HepG2 (cell line): ENCODE data around the gene LOC128125822.

Source experiments
- ARHGAP35 ChIP-seq: sonication (generic); formaldehyde crosslinking; IDR thresholded peaks from 2 replicates; pipeline ENCODE4 v1.9.0; 2022; ENCODE audit warnings: mild to moderate bottlenecking, inconsistent platforms, moderate library complexity, missing genetic modification reagents, borderline replicate concordance
- CENPX ChIP-seq: sonication (generic); formaldehyde crosslinking; IDR thresholded peaks from 2 replicates; pipeline ENCODE4 v1.9.0; 2021; ENCODE audit warnings: mild to moderate bottlenecking, missing genetic modification reagents, moderate library complexity
- EP300 ChIP-seq, 3 experiments: sonication (generic) in 1 of 3; formaldehyde crosslinking in 1 of 3; IDR thresholded peaks; 2 replicates each; pipeline versions ENCODE4 v1.5.1 to v1.6.1; 2011 to 2020; ENCODE audit warnings: low read depth in 2 of 3, low read length in 2 of 3, borderline replicate concordance in 1 of 3, improper control_type of control experiment in 1 of 3, mild to moderate bottlenecking in 1 of 3, missing genetic modification reagents in 1 of 3, moderate library complexity in 1 of 3
- FOXO4 ChIP-seq: sonication (generic); formaldehyde crosslinking; conservative IDR thresholded peaks from 2 replicates; pipeline ENCODE4 v1.8.1; 2023; ENCODE audit warnings: missing genetic modification reagents
- HES4 ChIP-seq: sonication (generic); formaldehyde crosslinking; IDR thresholded peaks from 2 replicates; pipeline ENCODE4 v1.9.0; 2021; ENCODE audit warnings: mild to moderate bottlenecking, missing genetic modification reagents, borderline replicate concordance
- HMGA1 ChIP-seq: sonication (generic); formaldehyde crosslinking; conservative IDR thresholded peaks from 2 replicates; pipeline ENCODE4 v1.4.0; 2020; ENCODE audit warnings: missing genetic modification reagents
- JDP2 ChIP-seq: sonication (generic); formaldehyde crosslinking; IDR thresholded peaks from 2 replicates; pipeline ENCODE4 v1.8.1; 2022; ENCODE audit warnings: missing genetic modification reagents, borderline replicate concordance
- KDM4B ChIP-seq: sonication (generic); formaldehyde crosslinking; IDR thresholded peaks from 2 replicates; pipeline ENCODE4 v1.4.0; 2020; ENCODE audit warnings: missing genetic modification reagents
- MYC ChIP-seq: sonication (generic); formaldehyde crosslinking; IDR thresholded peaks from 2 replicates; pipeline ENCODE4 v1.9.0; 2021; ENCODE audit warnings: missing genetic modification reagents, borderline replicate concordance
- NFE2L2 ChIP-seq: fragments of 150-350 bp; IDR thresholded peaks from 2 replicates; pipeline ENCODE4 v1.6.1; 2014; ENCODE audit warnings: low read length
- PHF5A ChIP-seq: IDR thresholded peaks from one replicate; pipeline ENCODE4 v1.6.1; 2018; ENCODE audit warnings: low read depth, missing genetic modification reagents; ENCODE audit not compliant: unreplicated experiment
- PLRG1 ChIP-seq: fragments of 450-650 bp; conservative IDR thresholded peaks from 2 replicates; pipeline ENCODE4 v1.6.1; 2016
- PTBP1 ChIP-seq: fragments of 200-400 bp; formaldehyde crosslinking; IDR thresholded peaks from 2 replicates; pipeline ENCODE4 v1.6.1; 2018; ENCODE audit warnings: low read length, low read depth; ENCODE audit not compliant: poor library complexity, severe bottlenecking
- REST ChIP-seq, 2 experiments: IDR thresholded peaks; 2 replicates each; pipeline ENCODE4 v1.6.1; 2011 to 2012; ENCODE audit warnings: low read length in 2 of 2, borderline replicate concordance in 1 of 2, low read depth in 1 of 2, mild to moderate bottlenecking in 1 of 2, moderate library complexity in 1 of 2
- RFXANK ChIP-seq: IDR thresholded peaks from 2 replicates; pipeline ENCODE4 v1.6.1; 2016
- SCMH1 ChIP-seq: sonication (generic); formaldehyde crosslinking; IDR thresholded peaks from 2 replicates; pipeline ENCODE4 v1.9.0; 2021; ENCODE audit warnings: missing genetic modification reagents, mild to moderate bottlenecking, borderline replicate concordance
- ZFP91 ChIP-seq: sonication (generic); formaldehyde crosslinking; IDR thresholded peaks from 2 replicates; pipeline ENCODE4 v1.9.0; 2022; ENCODE audit warnings: missing genetic modification reagents, mild to moderate bottlenecking, borderline replicate concordance
- ZNF138 ChIP-seq: sonication (generic); formaldehyde crosslinking; IDR thresholded peaks from 2 replicates; pipeline ENCODE4 v1.5.0; 2020; ENCODE audit warnings: mild to moderate bottlenecking, low read depth, missing genetic modification reagents
- ZNF20 ChIP-seq: sonication (generic); formaldehyde crosslinking; IDR thresholded peaks from 2 replicates; pipeline ENCODE4 v1.4.0; 2020; ENCODE audit warnings: mild to moderate bottlenecking, moderate library complexity, missing genetic modification reagents
- ZNF207 ChIP-seq: fragments of 450-650 bp; IDR thresholded peaks from 2 replicates; pipeline ENCODE4 v1.6.1; 2016; ENCODE audit warnings: antibody characterized with exemption, borderline replicate concordance
- ZNF546 ChIP-seq: sonication (generic); formaldehyde crosslinking; conservative IDR thresholded peaks from 2 replicates; pipeline ENCODE4 v1.8.1; 2023; ENCODE audit warnings: mild to moderate bottlenecking, missing genetic modification reagents
- ZNF556 ChIP-seq: sonication (generic); formaldehyde crosslinking; IDR thresholded peaks from 2 replicates; pipeline ENCODE4 v1.4.0; 2020; ENCODE audit warnings: mild to moderate bottlenecking, missing genetic modification reagents, borderline replicate concordance
- ZNF724P ChIP-seq: sonication (generic); formaldehyde crosslinking; IDR thresholded peaks from 2 replicates; pipeline ENCODE4 v1.8.0; 2022; ENCODE audit warnings: missing genetic modification reagents, borderline replicate concordance
- ZNF737 ChIP-seq: sonication (generic); formaldehyde crosslinking; IDR thresholded peaks from 2 replicates; pipeline ENCODE4 v1.5.0; 2020; ENCODE audit warnings: missing genetic modification reagents, mild to moderate bottlenecking, borderline replicate concordance
- ZNF777 ChIP-seq: sonication (generic); formaldehyde crosslinking; IDR thresholded peaks from 2 replicates; pipeline ENCODE4 v1.4.0; 2020; ENCODE audit warnings: missing genetic modification reagents
- ZSCAN22 ChIP-seq: sonication (generic); formaldehyde crosslinking; IDR thresholded peaks from 2 replicates; pipeline ENCODE4 v1.4.0; 2020; ENCODE audit warnings: mild to moderate bottlenecking, missing genetic modification reagents

Gene LOC128125822

GRCh38 chr6:63589952-63590411 is 17.7 kb downstream of the LOC128125822 start (continued):
- TF ChIP-seq SCMH1 (CRISPR knock-in tag) = no peak
- TF ChIP-seq KDM4B (CRISPR knock-in tag) = peak; percentile 56; the same call in 1 of the 2 replicates
- TF ChIP-seq ZNF138 (CRISPR knock-in tag) = no peak
- no peak for TF ChIP-seq FOXO4 (CRISPR knock-in tag)
- no peak for TF ChIP-seq PLRG1
- no peak for TF ChIP-seq ZSCAN22 (CRISPR knock-in tag)
- no peak for TF ChIP-seq ZNF737 (CRISPR knock-in tag)
- TF ChIP-seq ZNF556 (CRISPR knock-in tag) = no peak; the same call in 1 of the 2 replicates
- no peak for TF ChIP-seq ZFP91 (CRISPR knock-in tag)
- TF ChIP-seq HMGA1 = no peak
- TF ChIP-seq ZNF207 = no peak
- TF ChIP-seq PTBP1 = no peak
- peak in 1 of 2 experiments; percentile 94; a peak in 2 of 4 replicates for TF ChIP-seq EP300 (IDR thresholded peaks at IDR 0.05; ENCODE audit: low read depth in 2 of 2, low read length in 2 of 2)
- TF ChIP-seq EP300 (CRISPR knock-in tag; IDR thresholded peaks at IDR 0.05; ENCODE audit: borderline replicate concordance) = peak; percentile 70; the same call in 1 of the 2 replicates
- no peak for TF ChIP-seq JDP2
- TF ChIP-seq MYC (CRISPR knock-in tag) = no peak
- TF ChIP-seq REST (IDR thresholded peaks at IDR 0.05; ENCODE audit: borderline replicate concordance in 1 of 2, low read depth in 1 of 2, low read length in 2 of 2) = no peak
- TF ChIP-seq ZNF546 (CRISPR knock-in tag) = no peak
- TF ChIP-seq PHF5A (CRISPR knock-in tag) = peak; percentile 56
- no peak for TF ChIP-seq ZNF20 (CRISPR knock-in tag)
- no peak for TF ChIP-seq ARHGAP35 (CRISPR knock-in tag)
- TF ChIP-seq ZNF724P (CRISPR knock-in tag) = no peak
- TF ChIP-seq CENPX = no peak
- TF ChIP-seq ZNF777 (CRISPR knock-in tag) = no peak
- no peak for TF ChIP-seq HES4 (CRISPR knock-in tag)
- no peak for TF ChIP-seq NFE2L2
- peak; percentile 99 for TF ChIP-seq RFXANK
